HepG2 (cell line): Measurements from ENCODE around the gene UBE3D. TPM values are rescaled to one million over a fixed set of nuclear protein-coding genes. Genes with fewer than 3 reads are reported as not detected.

Experiments used
- ATAC-seq: fragments of 200-7000 bp; cut with Tn5 transposase; 3 replicates; pipeline ENCODE4 v1.9.1; 2020; ENCODE audit warnings: mild to moderate bottlenecking, moderate library complexity
- BruUV-seq: library from RNA; stranded (reverse); fragments of 400-500 nt; replicated peaks from 2 replicates; lab custom pipeline; 2021; lab: Mats Ljungman, UMichigan
- CTCF ChIA-PET: fragments of 300-600 bp; formaldehyde crosslinking; extraction: SDS; loops from one replicate; lab custom pipeline; 2021; ENCODE audit warnings: low total read pairs, inconsistent platforms, low intra/inter-chr PET ratio; lab: Yijun Ruan, JAX
- POLR2A ChIA-PET: fragments of 350-600 bp; sonication (Branson Sonifier 250); formaldehyde crosslinking; loops from one replicate; lab custom pipeline; 2020; ENCODE audit warnings: antibody characterized with exemption, inconsistent platforms; lab: Yijun Ruan, JAX
- DNase-seq: peaks from one replicate; pipeline ENCODE4 v3.0.0-alpha.2; 2015; ENCODE audit warnings: low spot score
- FAIRE-seq: peaks from 3 replicates; lab custom pipeline; 2011; peaks lifted over from hg19 to GRCh38; lab: Jason Lieb, UNC
- H2AFZ ChIP-seq: one replicate; pipeline ENCODE4 v1.6.1; 2011; ENCODE audit warnings: low read length, inconsistent platforms
- H3K27ac ChIP-seq: fragments of 300-600 bp; 3 replicates; pipeline ENCODE4 v1.8.0; 2011; ENCODE audit warnings: mixed run types, mild to moderate bottlenecking, mixed read lengths, low read length, inconsistent platforms; ENCODE audit not compliant: insufficient read depth; ENCODE audit errors: extremely low read length
- H3K27me3 ChIP-seq, 2 experiments: fragments of 200-600 bp in 1 of 2; 2 replicates in 1 of 2; 3 replicates in 1 of 2; pipeline versions ENCODE4 v1.6.0 to v1.8.0; 2011; ENCODE audit warnings: low read length in 2 of 2, mild to moderate bottlenecking in 2 of 2, moderate library complexity in 2 of 2, inconsistent platforms in 1 of 2; ENCODE audit not compliant: insufficient read depth in 2 of 2, control insufficient read depth in 1 of 2
- H3K36me3 ChIP-seq, 2 experiments: fragments of 200-600 bp in 1 of 2; replicated peaks in 1 of 2; 2 replicates in 1 of 2; 3 replicates in 1 of 2; pipeline versions ENCODE4 v1.5.1 to v1.8.0; 2011; ENCODE audit warnings: low read length in 2 of 2, inconsistent platforms in 1 of 2; ENCODE audit not compliant: insufficient read depth in 2 of 2, control insufficient read depth in 1 of 2
- H3K4me1 ChIP-seq: 2 replicates; pipeline ENCODE4 v1.5.1; 2012; ENCODE audit warnings: low read length, inconsistent platforms; ENCODE audit not compliant: insufficient read depth
- H3K4me2 ChIP-seq: 2 replicates; pipeline ENCODE4 v1.6.0; 2011; ENCODE audit warnings: low read depth, low read length, inconsistent platforms
- H3K4me3 ChIP-seq, 3 experiments: fragments of 200-600 bp in 1 of 3; sonication (generic), shearing (Covaris generic) in 1 of 3; replicated peaks in 1 of 3; 2 replicates each; pipeline ENCODE4 v1.5.1; 2011 to 2016; ENCODE audit warnings: low read length in 3 of 3, inconsistent platforms in 2 of 3, low read depth in 2 of 3, mild to moderate bottlenecking in 2 of 3, control low read depth in 1 of 3, mixed read lengths in 1 of 3; ENCODE audit not compliant: insufficient read depth in 1 of 3
- H3K79me2 ChIP-seq: one replicate; pipeline ENCODE4 v1.6.1; 2011; ENCODE audit warnings: low read length, inconsistent platforms; ENCODE audit not compliant: insufficient read depth
- H3K9ac ChIP-seq: 2 replicates; pipeline ENCODE4 v1.6.0; 2011; ENCODE audit warnings: mild to moderate bottlenecking, low read depth, low read length, inconsistent platforms; ENCODE audit not compliant: insufficient read depth
- H3K9me3 ChIP-seq: 2 replicates; pipeline ENCODE4 v1.5.1; 2012; ENCODE audit warnings: mild to moderate bottlenecking, low read length
- H4K20me1 ChIP-seq: 2 replicates; pipeline ENCODE4 v1.6.0; 2011; ENCODE audit warnings: inconsistent platforms, mild to moderate bottlenecking, low read length, moderate library complexity; ENCODE audit not compliant: insufficient read depth
- ATF7 ChIP-seq, 2 experiments: fragments of 450-650 bp in 1 of 2; sonication (generic) in 1 of 2; formaldehyde crosslinking in 1 of 2; IDR thresholded peaks; 2 replicates each; pipeline versions ENCODE4 v1.4.0 to v1.6.1; 2016 to 2020; ENCODE audit warnings: antibody characterized with exemption in 1 of 2, mild to moderate bottlenecking in 1 of 2, missing genetic modification reagents in 1 of 2
- DDIT3 ChIP-seq: sonication (generic); formaldehyde crosslinking; IDR thresholded peaks from 2 replicates; pipeline ENCODE4 v1.4.0; 2020; ENCODE audit warnings: mild to moderate bottlenecking, missing genetic modification reagents
- EEA1 ChIP-seq: sonication (generic); formaldehyde crosslinking; IDR thresholded peaks from 2 replicates; pipeline ENCODE4 v1.5.1; 2020; ENCODE audit warnings: mild to moderate bottlenecking, missing genetic modification reagents, borderline replicate concordance
- GATAD1 ChIP-seq: IDR thresholded peaks from 2 replicates; pipeline ENCODE4 v1.6.1; 2016; ENCODE audit warnings: missing genetic modification reagents, missing compliant biosample characterization
- HOXA9 ChIP-seq: sonication (generic); formaldehyde crosslinking; IDR thresholded peaks from 2 replicates; pipeline ENCODE4 v1.8.1; 2022; ENCODE audit warnings: missing genetic modification reagents, mild to moderate bottlenecking, moderate library complexity, borderline replicate concordance
- KLF15 ChIP-seq: sonication (generic); formaldehyde crosslinking; IDR thresholded peaks from 2 replicates; pipeline ENCODE4 v1.8.1; 2023; ENCODE audit warnings: borderline replicate concordance, mild to moderate bottlenecking, inconsistent platforms, missing genetic modification reagents, mixed read lengths
- MAFF ChIP-seq: IDR thresholded peaks from 2 replicates; pipeline ENCODE4 v1.6.1; 2011; ENCODE audit warnings: low read depth, low read length, improper control_type of control experiment
- MAFK ChIP-seq, 2 experiments: IDR thresholded peaks in 1 of 2; conservative IDR thresholded peaks in 1 of 2; 2 replicates each; pipeline ENCODE4 v1.6.1; 2011; ENCODE audit warnings: improper control_type of control experiment in 2 of 2, low read length in 2 of 2
- NR2C2 ChIP-seq: sonication (generic); formaldehyde crosslinking; IDR thresholded peaks from 2 replicates; pipeline ENCODE4 v1.4.0; 2020; ENCODE audit warnings: missing genetic modification reagents, mild to moderate bottlenecking, moderate library complexity, borderline replicate concordance
- SIX4 ChIP-seq: sonication (generic); formaldehyde crosslinking; IDR thresholded peaks from 2 replicates; pipeline ENCODE4 v1.4.0; 2020; ENCODE audit warnings: missing genetic modification reagents
- SNAI1 ChIP-seq: sonication (generic); formaldehyde crosslinking; IDR thresholded peaks from 2 replicates; pipeline ENCODE4 v1.5.0; 2020; ENCODE audit warnings: mild to moderate bottlenecking, missing genetic modification reagents, borderline replicate concordance
- THRA ChIP-seq: sonication (generic); formaldehyde crosslinking; IDR thresholded peaks from 2 replicates; pipeline ENCODE4 v1.4.0; 2020; ENCODE audit warnings: missing genetic modification reagents, borderline replicate concordance
- YEATS4 ChIP-seq: sonication (generic); formaldehyde crosslinking; IDR thresholded peaks from 2 replicates; pipeline ENCODE4 v1.4.0; 2020; ENCODE audit warnings: missing genetic modification reagents, borderline replicate concordance
- ZFP1 ChIP-seq: IDR thresholded peaks from 2 replicates; pipeline ENCODE4 v1.6.1; 2016
- ZNF580 ChIP-seq: IDR thresholded peaks from 2 replicates; pipeline ENCODE4 v1.6.1; 2016; ENCODE audit warnings: low read depth, borderline replicate concordance
- ZNF777 ChIP-seq: sonication (generic); formaldehyde crosslinking; IDR thresholded peaks from 2 replicates; pipeline ENCODE4 v1.4.0; 2020; ENCODE audit warnings: missing genetic modification reagents
- ZNF83 ChIP-seq: sonication (generic); formaldehyde crosslinking; IDR thresholded peaks from 2 replicates; pipeline ENCODE4 v1.4.0; 2020; ENCODE audit warnings: missing genetic modification reagents, mild to moderate bottlenecking, borderline replicate concordance
- WGBS: methylation state at CpG from one replicate; pipeline ENCODE4 v1.1.6; 2017; ENCODE audit warnings: low lambda C conversion rate; 5-methylcytosine and 5-hydroxymethylcytosine counted together
- in situ Hi-C: cut with HindIII; loops from 2 replicates; pipeline ENCODE4 v1.10.0; 2017; ENCODE audit warnings: low pct_unique_long_range_greater_than_20kb; ENCODE audit not compliant: extremely low pct_ligation_motif_present
- intact Hi-C: fragments of 100-400 bp; cut with micrococcal nuclease; formaldehyde crosslinking; loops from one replicate; pipeline ENCODE4 v1.10.0; 2022; ENCODE audit not compliant: unreplicated experiment
- polyA plus RNA-seq, 8 experiments: library from polyadenylated mRNA; depleted of rRNA in 3 of 8; stranded (reverse) in 7 of 8; unstranded in 1 of 8; fragments of >200 nt; fragmentation: Illumina TruSeq in 4 of 8; extraction: Trizol in 4 of 8; gene quantifications; 2 replicates each; pipeline versions ENCODE4 v1.2.1 to v1.2.3, GENCODE V29; 2011 to 2016; ENCODE audit warnings: low read depth in 4 of 8, missing spikeins in 1 of 8, mixed read lengths in 1 of 8; ENCODE audit not compliant: insufficient read depth in 1 of 8
- total RNA-seq, 5 experiments: library from RNA; depleted of rRNA; stranded (reverse); fragments of >200 nt; fragmentation: Illumina TruSeq; extraction: Trizol; gene quantifications; 2 replicates each; pipeline ENCODE4 v1.2.3, GENCODE V29; 2016; ENCODE audit warnings: low read depth in 1 of 5

Gene UBE3D
- total and polyA plus RNA-seq, 2 of the 13 experiments (the other 11 are each of a cell fraction or from before 2014, with no cell fraction given), result 5.1 to 11.4 TPM

- DNase-seq (no peak), ATAC-seq (no peak), FAIRE-seq (no peak)
- Histone ChIP-seq H3K27ac (no peak overlapping the region), H4K20me1 (no peaks in the 10 kb centered on the region), H3K9ac (no peak overlapping the region), H3K4me2 (no peak overlapping the region), H3K36me3 (no peaks in the 10 kb centered on the region), H3K9me3 (no peaks in the 10 kb centered on the region), H3K27me3 (no peaks in the 10 kb centered on the region), H3K4me3 (no peak overlapping the region), H3K79me2 (no peaks in the 10 kb centered on the region), H3K4me1 (no peaks in the 10 kb centered on the region), H2AFZ (no peak overlapping the region)
- BruUV-seq, result no TSS peak
- intact Hi-C loops (no loop called here), in situ Hi-C loops (no loop called here)
- CTCF ChIA-PET, result no interaction called here
- WGBS, result 96% methylated on average over 4 of the region's 4 CpGs
- POLR2A ChIA-PET, result no interaction called here
- no peak for TF ChIP-seq SIX4 (CRISPR knock-in tag)
- no peak for TF ChIP-seq ATF7 (IDR thresholded peaks at IDR 0.05)
- no peak for TF ChIP-seq ATF7 (CRISPR knock-in tag; IDR thresholded peaks at IDR 0.05)
Observed at GRCh38 chr6:82904257-82904656, 161.4 kb downstream of the UBE3D start.

GRCh38 chr6:82902290-82902689 lies 163.4 kb downstream of the UBE3D start:
- ChIA-PET CTCF (no interaction called here), POLR2A (no interaction called here)
- TF ChIP-seq EEA1 (CRISPR knock-in tag) (no peak), ZNF777 (CRISPR knock-in tag) (no peak), MAFF (peak; percentile 33; the same call in 1 of the 2 replicates), SNAI1 (no peak), GATAD1 (CRISPR knock-in tag) (no peak), NR2C2 (no peak), DDIT3 (CRISPR knock-in tag) (no peak), ZFP1 (CRISPR knock-in tag) (no peak), ZNF83 (CRISPR knock-in tag) (no peak), KLF15 (CRISPR knock-in tag) (no peak), MAFK (conservative IDR thresholded peaks at IDR 0.05 in 1 of 2, IDR thresholded peaks at IDR 0.05 in 1 of 2; ENCODE audit: low read length in 2 of 2) (peak; percentile 19 to 49; a peak in 1 of 4 replicates), THRA (no peak), YEATS4 (CRISPR knock-in tag) (no peak), HOXA9 (CRISPR knock-in tag) (no peak), ZNF580 (CRISPR knock-in tag) (no peak)
- H3K27ac ChIP-seq, result no peak overlapping the region
- H4K20me1 ChIP-seq, result no peaks in the 10 kb centered on the region
- no peaks in the 10 kb centered on the region for H3K27me3 ChIP-seq
- no peaks in the 10 kb centered on the region for H3K9me3 ChIP-seq
- in situ Hi-C loops (no loop called here), intact Hi-C loops (no loop called here)
- no peak for FAIRE-seq
- H2AFZ ChIP-seq, result no peak overlapping the region
- no peak for ATAC-seq
- H3K4me2 ChIP-seq, result no peak overlapping the region
- H3K4me1 ChIP-seq, result no peaks in the 10 kb centered on the region
- H3K79me2 ChIP-seq, result no peaks in the 10 kb centered on the region
- H3K9ac ChIP-seq, result no peak overlapping the region
- H3K36me3 ChIP-seq, result no peaks in the 10 kb centered on the region
- 97% methylated on average over 2 of the region's 2 CpGs for WGBS
- no peak for DNase-seq
- no TSS peak for BruUV-seq
- H3K4me3 ChIP-seq, result no peak overlapping the region
